CD4-positive, CD25-positive, alpha-beta regulatory T cell (primary cell): Measurements from ENCODE around the gene RARS2. TPM values are rescaled to one million over a fixed set of nuclear protein-coding genes. Genes with fewer than 3 reads are reported as not detected.

Experiments used
- ATAC-seq, 2 donors: fragments of 150-1000 bp; cut with Tn5 transposase; one replicate each; pipeline ENCODE4 v1.10.0; 2021; ENCODE audit warnings: low read depth in 2 of 2, moderate number of reproducible peaks in 2 of 2, moderate library complexity in 1 of 2
- DNase-seq, 3 donors: peaks; one replicate each; pipeline versions ENCODE4 v3.0.0 to v3.0.0-alpha.2; 2012 to 2022; ENCODE audit warnings: mixed read lengths in 1 of 3
- H3K27ac ChIP-seq: one replicate; pipeline ENCODE4 v1.7.0; 2013; ENCODE audit warnings: mild to moderate bottlenecking, low read length; ENCODE audit not compliant: insufficient read depth, poor library complexity, severe bottlenecking
- H3K27me3 ChIP-seq: one replicate; pipeline ENCODE4 v1.7.0; 2013; ENCODE audit warnings: low read length; ENCODE audit not compliant: control insufficient read depth, insufficient read depth
- H3K36me3 ChIP-seq: one replicate; pipeline ENCODE4 v1.7.0; 2013; ENCODE audit warnings: mild to moderate bottlenecking, low read length, moderate library complexity; ENCODE audit not compliant: control insufficient read depth, insufficient read depth
- H3K4me1 ChIP-seq: 2 replicates; pipeline ENCODE4 v1.7.0; 2013; ENCODE audit warnings: mild to moderate bottlenecking, low read length; ENCODE audit not compliant: insufficient read depth, control insufficient read depth, poor library complexity, severe bottlenecking
- H3K4me3 ChIP-seq: one replicate; pipeline ENCODE4 v1.7.0; 2013; ENCODE audit warnings: low read depth, mild to moderate bottlenecking, low read length, moderate library complexity
- H3K9me3 ChIP-seq, 2 experiments: 1 replicate in 1 of 2; 2 replicates in 1 of 2; pipeline ENCODE4 v1.7.0; 2013; ENCODE audit warnings: low read length in 2 of 2, mild to moderate bottlenecking in 1 of 2, moderate library complexity in 1 of 2; ENCODE audit not compliant: control insufficient read depth in 2 of 2
- H3K27ac Mint-ChIP-seq, 3 donors: one replicate each; pipeline ENCODE4 v1.8.0; 2020 to 2022; ENCODE audit warnings: mild to moderate bottlenecking in 3 of 3, mixed read lengths in 3 of 3, moderate library complexity in 2 of 3
- H3K27me3 Mint-ChIP-seq: one replicate; pipeline ENCODE4 v1.8.0; 2022; ENCODE audit warnings: mild to moderate bottlenecking, mixed read lengths
- H3K36me3 Mint-ChIP-seq: one replicate; pipeline ENCODE4 v1.8.0; 2020; ENCODE audit warnings: mixed read lengths
- H3K4me1 Mint-ChIP-seq, 4 donors: one replicate each; pipeline ENCODE4 v1.8.0; 2020 to 2022; ENCODE audit warnings: mixed read lengths in 4 of 4, mild to moderate bottlenecking in 1 of 4
- H3K4me3 Mint-ChIP-seq, 4 donors: one replicate each; pipeline ENCODE4 v1.8.0; 2020 to 2022; ENCODE audit warnings: mild to moderate bottlenecking in 4 of 4, mixed read lengths in 4 of 4, moderate library complexity in 3 of 4
- H3K9me3 Mint-ChIP-seq, 7 donors: one replicate each; pipeline ENCODE4 v1.8.0; 2020 to 2022; ENCODE audit warnings: mixed read lengths in 7 of 7, mild to moderate bottlenecking in 3 of 7, moderate library complexity in 2 of 7
- polyA plus RNA-seq, 4 donors: library from polyadenylated mRNA; unstranded; fragments of 300-500 nt; fragmentation: Illumina TruSeq; gene quantifications; one replicate each; pipeline ENCODE4 v1.2.3, GENCODE V29; 2021
- total RNA-seq: library from RNA; stranded (reverse); gene quantifications from one replicate; pipeline ENCODE4 v1.2.3, GENCODE V29; 2022

The RARS2 gene
- total and polyA plus RNA-seq, 5 donors from 2014 or later = 34.0 to 44.7 (median 42.0) TPM

DNA sequence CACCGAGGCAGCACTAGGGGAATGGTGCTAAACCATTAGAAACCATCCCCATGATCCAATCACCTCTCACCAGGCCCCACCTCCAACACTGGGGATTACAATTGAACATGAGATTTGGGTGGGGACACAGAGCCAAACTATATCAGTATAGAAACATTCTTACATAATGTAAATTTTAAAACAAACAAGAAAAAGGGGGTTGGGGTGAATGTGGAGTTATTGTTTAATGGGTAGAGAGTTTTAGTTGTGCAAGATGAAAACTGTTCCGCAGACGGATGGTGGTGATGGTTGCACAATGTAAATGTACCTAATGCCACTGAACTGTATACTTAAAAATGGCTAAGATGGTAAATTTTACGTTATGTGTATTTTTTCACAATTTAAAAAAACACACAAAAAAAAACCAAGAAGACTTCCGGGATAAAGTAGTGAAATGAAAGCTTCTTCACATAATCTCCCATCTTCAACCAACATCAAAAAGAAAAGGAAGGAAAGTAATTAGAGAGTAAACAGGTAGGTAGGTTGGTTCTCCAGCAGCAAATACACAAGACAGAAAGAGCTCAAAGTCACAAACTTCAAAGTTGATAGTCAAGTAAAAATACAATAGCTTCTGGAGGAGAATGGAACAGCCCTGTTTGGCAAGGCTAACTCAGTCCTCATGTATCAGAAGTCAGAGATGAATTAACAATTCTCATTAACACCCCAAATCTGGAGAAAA, 16.3 kb downstream of the RARS2 start:
- H3K4me3 ChIP-seq = no peak overlapping the region
- no peaks in the 10 kb centered on the region for H3K27me3 ChIP-seq
- Mint-ChIP-seq H3K4me1 (peaks cover 42 to 69% (median 50%) of the 10 kb centered on the region in 4 donors), H3K4me3 (peak overlapping the region in 3 of 4 donors; percentile 35 to 77 (median 54)), H3K36me3 (peaks cover 20% of the 10 kb centered on the region), H3K27me3 (no peaks in the 10 kb centered on the region), H3K9me3 (peaks cover 0 to 3% (median 0%) of the 10 kb centered on the region in 7 donors), H3K27ac (peak overlapping the region; percentile 9 to 53 (median 12))
- H3K4me1 ChIP-seq = peaks cover 23% of the 10 kb centered on the region
- no peak for ATAC-seq
- H3K36me3 ChIP-seq = peaks cover 8% of the 10 kb centered on the region
- H3K27ac ChIP-seq = no peak overlapping the region
- H3K9me3 ChIP-seq = no peaks in the 10 kb centered on the region
- DNase-seq = no peak

DNA sequence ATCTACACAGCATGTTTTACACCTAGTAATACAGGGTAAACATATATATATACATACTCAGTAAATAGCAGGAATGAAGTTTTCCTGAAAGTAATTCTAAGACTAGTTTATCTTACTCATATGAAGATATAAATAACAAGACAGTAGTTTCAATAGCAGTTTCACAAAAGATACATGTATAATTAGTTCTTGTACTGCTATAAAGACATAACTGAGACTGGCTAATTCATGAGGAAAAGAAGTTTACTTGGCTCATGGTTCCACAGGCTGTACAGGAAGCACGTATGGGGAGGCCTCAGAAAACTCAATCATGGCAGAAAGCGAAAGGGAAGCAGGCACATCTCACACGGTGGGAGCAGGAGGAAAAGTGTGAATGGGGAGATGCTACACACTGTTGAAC, 16.9 kb downstream of the RARS2 start:
- DNase-seq = no peak
- ATAC-seq = no peak
- no peaks in the 10 kb centered on the region for H3K9me3 ChIP-seq
- no peaks in the 10 kb centered on the region for H3K27me3 ChIP-seq
- Mint-ChIP-seq H3K9me3 (peaks cover 0 to 3% (median 0%) of the 10 kb centered on the region in 7 donors), H3K4me1 (peaks cover 41 to 67% (median 50%) of the 10 kb centered on the region in 4 donors), H3K27me3 (no peaks in the 10 kb centered on the region), H3K4me3 (peak overlapping the region in 1 of 4 donors; percentile 14), H3K27ac (peak overlapping the region in 2 of 3 donors; percentile 34 to 48), H3K36me3 (peaks cover 24% of the 10 kb centered on the region)
- no peak overlapping the region for H3K27ac ChIP-seq
- no peak overlapping the region for H3K4me3 ChIP-seq
- peaks cover 13% of the 10 kb centered on the region for H3K36me3 ChIP-seq
- peaks cover 23% of the 10 kb centered on the region for H3K4me1 ChIP-seq

DNA sequence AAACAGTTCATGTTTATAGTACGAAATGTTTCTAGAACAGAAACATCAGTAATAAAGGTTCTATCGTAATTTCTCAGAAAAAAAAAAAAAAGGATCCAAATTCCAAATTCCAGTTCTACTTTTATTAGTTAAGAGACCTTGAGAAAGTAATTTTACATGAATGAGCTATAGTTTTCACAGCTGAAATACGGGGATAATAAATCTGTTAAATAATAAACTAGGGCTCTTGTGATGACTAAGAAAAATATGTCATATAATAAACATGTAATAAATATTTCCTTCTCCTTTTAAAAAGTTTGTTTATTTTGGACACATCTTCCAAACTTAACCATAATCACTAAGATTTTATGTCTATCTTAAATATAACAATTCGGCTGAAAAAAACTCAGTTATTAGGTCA, 17.8 kb downstream of the RARS2 start:
- peaks cover 39 to 61% (median 50%) of the 10 kb centered on the region in 4 donors for H3K4me1 Mint-ChIP-seq
- H3K27me3 ChIP-seq = no peaks in the 10 kb centered on the region
- ATAC-seq (no peak), DNase-seq (no peak)
- peaks cover 23% of the 10 kb centered on the region for H3K4me1 ChIP-seq
- H3K27ac ChIP-seq = no peak overlapping the region
- no peak overlapping the region for H3K4me3 Mint-ChIP-seq
- peaks cover 20% of the 10 kb centered on the region for H3K36me3 Mint-ChIP-seq
- no peak overlapping the region for H3K4me3 ChIP-seq
- no peaks in the 10 kb centered on the region for H3K27me3 Mint-ChIP-seq
- no peak overlapping the region for H3K27ac Mint-ChIP-seq
- peaks cover 9% of the 10 kb centered on the region for H3K36me3 ChIP-seq
- H3K9me3 ChIP-seq = no peaks in the 10 kb centered on the region
- peaks cover 0 to 3% (median 0%) of the 10 kb centered on the region in 7 donors for H3K9me3 Mint-ChIP-seq

GRCh38 chr6:87561017-87561416, 28.8 kb downstream of the RARS2 start:
- no peaks in the 10 kb centered on the region for H3K9me3 Mint-ChIP-seq
- Histone ChIP-seq H3K4me3 (no peak overlapping the region), H3K27ac (no peak overlapping the region), H3K27me3 (no peaks in the 10 kb centered on the region), H3K36me3 (peaks cover 63% of the 10 kb centered on the region), H3K9me3 (no peaks in the 10 kb centered on the region), H3K4me1 (no peaks in the 10 kb centered on the region)
- H3K27me3 Mint-ChIP-seq = no peaks in the 10 kb centered on the region
- ATAC-seq (no peak), DNase-seq (no peak)
- peaks cover 35% of the 10 kb centered on the region for H3K36me3 Mint-ChIP-seq
- H3K27ac Mint-ChIP-seq = no peak overlapping the region
- peaks cover 4 to 17% (median 10%) of the 10 kb centered on the region in 4 donors for H3K4me1 Mint-ChIP-seq
- H3K4me3 Mint-ChIP-seq = no peak overlapping the region

DNA sequence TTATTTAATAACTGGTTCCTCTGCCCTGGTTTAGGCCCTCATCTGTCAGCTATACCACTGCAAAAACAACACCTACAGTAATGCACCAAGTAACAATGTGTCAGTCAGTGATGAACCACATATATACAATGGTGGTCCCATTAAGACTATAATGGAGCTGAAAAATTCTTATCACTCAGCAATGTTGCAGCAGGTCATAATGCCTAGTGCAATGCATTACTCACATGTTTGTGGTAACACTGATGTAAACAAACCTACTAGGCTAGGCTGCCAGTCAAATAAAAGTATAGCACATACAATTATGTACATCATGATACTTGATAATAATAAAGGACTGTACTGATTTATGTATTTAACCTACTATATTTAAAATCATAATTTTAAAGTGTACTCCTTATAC, 31.3 kb downstream of the RARS2 start:
- Mint-ChIP-seq H3K4me1 (peaks cover 3 to 15% (median 12%) of the 10 kb centered on the region in 4 donors), H3K9me3 (no peaks in the 10 kb centered on the region), H3K36me3 (peaks cover 42% of the 10 kb centered on the region), H3K27ac (peak overlapping the region; percentile 3 to 71 (median 59)), H3K27me3 (no peaks in the 10 kb centered on the region), H3K4me3 (no peak overlapping the region)
- Histone ChIP-seq H3K27ac (no peak overlapping the region), H3K27me3 (no peaks in the 10 kb centered on the region), H3K4me1 (no peaks in the 10 kb centered on the region), H3K4me3 (no peak overlapping the region), H3K36me3 (peaks cover 67% of the 10 kb centered on the region), H3K9me3 (no peaks in the 10 kb centered on the region)
- DNase-seq = no peak
- ATAC-seq = no peak

DNA sequence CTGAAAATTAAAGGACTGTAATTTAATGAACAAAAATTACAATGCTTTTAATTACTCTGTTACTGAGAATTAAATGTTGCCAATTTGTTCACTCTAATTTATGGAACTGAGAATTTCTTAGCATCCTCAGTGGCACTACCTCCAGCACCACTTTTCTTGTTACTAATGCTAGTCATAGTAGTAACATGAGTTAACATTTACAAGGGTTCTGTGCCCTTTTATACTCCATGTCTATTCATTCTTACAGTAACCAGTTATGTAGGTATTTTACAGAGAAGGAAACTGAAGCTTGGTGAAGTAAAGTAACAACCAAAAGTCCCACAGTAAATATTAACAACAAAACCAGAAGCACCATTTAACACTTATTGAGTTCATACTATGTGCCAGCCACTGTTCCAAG, 34.3 kb downstream of the RARS2 start:
- peaks cover 8 to 22% (median 12%) of the 10 kb centered on the region in 4 donors for H3K4me1 Mint-ChIP-seq
- Histone ChIP-seq H3K27me3 (no peaks in the 10 kb centered on the region), H3K36me3 (peaks cover 59% of the 10 kb centered on the region), H3K4me1 (no peaks in the 10 kb centered on the region), H3K9me3 (no peaks in the 10 kb centered on the region), H3K4me3 (no peak overlapping the region), H3K27ac (no peak overlapping the region)
- peak overlapping the region; percentile 15 to 53 (median 43) for H3K27ac Mint-ChIP-seq
- peaks cover 45% of the 10 kb centered on the region for H3K36me3 Mint-ChIP-seq
- H3K9me3 Mint-ChIP-seq = no peaks in the 10 kb centered on the region
- ATAC-seq = no peak
- H3K4me3 Mint-ChIP-seq = no peak overlapping the region
- no peak for DNase-seq
- no peaks in the 10 kb centered on the region for H3K27me3 Mint-ChIP-seq

DNA sequence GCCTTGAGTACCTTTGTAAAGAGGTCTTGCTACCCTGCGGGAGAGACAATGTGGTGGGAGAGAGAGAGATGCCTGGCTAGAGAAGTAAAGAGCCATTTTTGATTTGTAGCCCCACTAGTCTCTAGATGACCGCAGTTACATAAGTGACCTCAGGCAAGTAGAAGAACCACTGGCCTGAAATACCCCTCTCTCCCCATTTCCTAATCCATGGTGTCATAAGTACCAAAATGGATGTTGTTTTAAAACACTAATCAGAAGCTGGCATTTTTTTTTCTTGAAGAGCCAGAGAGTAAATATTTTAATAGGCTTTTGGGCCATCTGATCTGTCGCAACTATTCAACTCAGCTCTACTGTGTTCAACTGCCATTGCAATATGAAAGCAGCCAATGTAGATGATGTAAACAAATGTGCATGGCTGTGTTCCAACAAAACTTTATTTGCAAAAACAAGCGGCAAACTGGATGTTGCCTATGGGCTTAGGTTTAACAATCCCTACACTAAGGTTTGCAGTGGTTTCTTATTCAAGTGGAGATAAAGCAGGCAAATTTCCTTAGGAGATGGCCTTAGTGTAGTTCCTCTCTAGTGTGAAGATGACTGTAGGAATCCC, 36.5 kb downstream of the RARS2 start:
- H3K9me3 ChIP-seq = no peaks in the 10 kb centered on the region
- Mint-ChIP-seq H3K4me1 (peaks cover 8 to 29% (median 12%) of the 10 kb centered on the region in 4 donors), H3K27me3 (no peaks in the 10 kb centered on the region), H3K27ac (peak overlapping the region in 2 of 3 donors; percentile 19 to 26), H3K4me3 (no peak overlapping the region), H3K36me3 (peaks cover 50% of the 10 kb centered on the region), H3K9me3 (no peaks in the 10 kb centered on the region)
- H3K4me3 ChIP-seq = no peak overlapping the region
- ATAC-seq (no peak), DNase-seq (no peak)
- H3K27me3 ChIP-seq = no peaks in the 10 kb centered on the region
- peaks cover 69% of the 10 kb centered on the region for H3K36me3 ChIP-seq
- no peaks in the 10 kb centered on the region for H3K4me1 ChIP-seq
- no peak overlapping the region for H3K27ac ChIP-seq
